ENCODE measurements around the gene PLXNA3.

Gene PLXNA3

GRCh38 chrX:154460326-154460725 is 2.2 kb downstream of the PLXNA3 start:
- DNase-seq = no peak

GRCh38 chrX:154462396-154462795 is 4.3 kb downstream of the PLXNA3 start:
- no peak for DNase-seq

GRCh38 chrX:154463611-154464220 is 5.6 kb downstream of the PLXNA3 start:
- no peak for DNase-seq

- DNase-seq = no peak
These were observed 6.8 kb downstream of the PLXNA3 start for GRCh38 chrX:154464806-154465365.

- DNase-seq = no peak
These were observed 7.5 kb downstream of the PLXNA3 start for GRCh38 chrX:154465601-154466000.

- no peak for DNase-seq
These were observed 8.0 kb downstream of the PLXNA3 start for GRCh38 chrX:154466036-154466435.

- DNase-seq = no peak
These were observed 8.8 kb downstream of the PLXNA3 start for GRCh38 chrX:154466907-154467306.

GRCh38 chrX:154467556-154467955 is 9.5 kb downstream of the PLXNA3 start:
- DNase-seq = no peak

- DNase-seq = no peak
These were observed 10.1 kb downstream of the PLXNA3 start for GRCh38 chrX:154468217-154468616.

GRCh38 chrX:154469114-154469513 is 11.0 kb downstream of the PLXNA3 start:
- DNase-seq = no peak

GRCh38 chrX:154469880-154470279 is 11.8 kb downstream of the PLXNA3 start:
- DNase-seq = no peak

GRCh38 chrX:154470434-154470833 is 12.4 kb downstream of the PLXNA3 start:
- DNase-seq = no peak

GRCh38 chrX:154470914-154471568 is 13.0 kb downstream of the PLXNA3 start:
- DNase-seq = no peak

- DNase-seq = no peak
These were observed 14.0 kb downstream of the PLXNA3 start for GRCh38 chrX:154471839-154472684.

- DNase-seq = no peak
These were observed 14.9 kb downstream of the PLXNA3 start for GRCh38 chrX:154472685-154473632.

GRCh38 chrX:154473683-154474082 is 15.6 kb downstream of the PLXNA3 start:
- DNase-seq = no peak

- no peak for DNase-seq
These were observed 18.7 kb downstream of the PLXNA3 start for GRCh38 chrX:154476821-154477220.

GRCh38 chrX:154477891-154478477 is 19.9 kb downstream of the PLXNA3 start:
- DNase-seq = no peak

- peak; percentile 86 for DNase-seq
These were observed 20.9 kb downstream of the PLXNA3 start, which contains the start of gene LAGE3 for GRCh38 chrX:154478728-154479622. Gene LAGE3, minus strand, starts transcription at chrX:154479281. Its CDS starts 366 bp downstream, at chrX:154478915.

- no peak for DNase-seq
These were observed 23.1 kb downstream of the PLXNA3 start for GRCh38 chrX:154481195-154481594.
